Measurements from ENCODE around the gene ABCG8.

DNA sequence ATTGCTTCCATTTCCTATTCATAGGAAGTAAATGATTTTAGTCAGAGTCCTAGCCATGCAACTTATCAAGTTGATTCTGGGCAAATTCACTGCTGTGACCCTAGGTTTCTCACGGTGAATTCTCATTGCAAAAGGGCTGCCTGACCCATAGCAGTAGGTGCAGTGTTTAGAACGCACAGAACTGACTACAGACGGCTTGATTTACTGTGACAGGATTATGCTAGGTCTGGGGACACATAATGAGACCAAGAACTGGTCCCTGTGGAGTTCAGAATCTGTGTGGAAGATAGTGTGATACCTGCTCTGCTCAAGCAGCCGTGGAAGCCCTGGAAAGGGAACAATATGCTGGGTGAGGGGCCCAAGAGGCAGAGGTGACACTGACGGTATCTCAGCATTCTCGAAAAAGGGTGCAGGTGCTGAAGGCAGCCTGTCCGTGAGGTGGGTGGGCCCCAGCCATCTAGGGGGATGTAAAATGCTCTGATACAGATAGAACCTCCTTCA, 46.4 kb downstream of the ABCG8 start:
- TF ChIP-seq, protein P1, sequence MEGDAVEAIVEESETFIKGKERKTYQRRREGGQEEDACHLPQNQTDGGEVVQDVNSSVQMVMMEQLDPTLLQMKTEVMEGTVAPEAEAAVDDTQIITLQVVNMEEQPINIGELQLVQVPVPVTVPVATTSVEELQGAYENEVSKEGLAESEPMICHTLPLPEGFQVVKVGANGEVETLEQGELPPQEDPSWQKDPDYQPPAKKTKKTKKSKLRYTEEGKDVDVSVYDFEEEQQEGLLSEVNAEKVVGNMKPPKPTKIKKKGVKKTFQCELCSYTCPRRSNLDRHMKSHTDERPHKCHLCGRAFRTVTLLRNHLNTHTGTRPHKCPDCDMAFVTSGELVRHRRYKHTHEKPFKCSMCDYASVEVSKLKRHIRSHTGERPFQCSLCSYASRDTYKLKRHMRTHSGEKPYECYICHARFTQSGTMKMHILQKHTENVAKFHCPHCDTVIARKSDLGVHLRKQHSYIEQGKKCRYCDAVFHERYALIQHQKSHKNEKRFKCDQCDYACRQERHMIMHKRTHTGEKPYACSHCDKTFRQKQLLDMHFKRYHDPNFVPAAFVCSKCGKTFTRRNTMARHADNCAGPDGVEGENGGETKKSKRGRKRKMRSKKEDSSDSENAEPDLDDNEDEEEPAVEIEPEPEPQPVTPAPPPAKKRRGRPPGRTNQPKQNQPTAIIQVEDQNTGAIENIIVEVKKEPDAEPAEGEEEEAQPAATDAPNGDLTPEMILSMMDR (conservative IDR thresholded peaks at IDR 0.05) = no peak
- no peak for TF ChIP-seq EZH2 (IDR thresholded peaks at IDR 0.05; ENCODE audit: low read depth)
